GM12878 (cell line): Measurements from ENCODE around the gene CCNL1. TPM values are rescaled to one million over a fixed set of nuclear protein-coding genes. Genes with fewer than 3 reads are reported as not detected.

ENCODE experiments used
- ATAC-seq: fragments of 200-7000 bp; cut with Tn5 transposase; 3 replicates; pipeline ENCODE4 v1.9.1; 2020; ENCODE audit warnings: mild to moderate bottlenecking, moderate library complexity
- BruUV-seq: library from RNA; stranded (reverse); fragments of 400-500 nt; replicated peaks from 2 replicates; lab custom pipeline; 2021; lab: Mats Ljungman, UMichigan
- CTCF ChIA-PET: fragments of 300-600 bp; sonication (Branson Sonifier 250); formaldehyde crosslinking; extraction: SDS; loops from one replicate; lab custom pipeline; 2021; ENCODE audit warnings: inconsistent platforms; lab: Yijun Ruan, JAX
- POLR2A ChIA-PET: fragments of 350-600 bp; formaldehyde crosslinking; extraction: SDS; loops from one replicate; lab custom pipeline; 2021; ENCODE audit warnings: inconsistent platforms; lab: Charles Lee
- RAD21 ChIA-PET: fragments of 300-600 bp; sonication (Branson Sonifier 250); formaldehyde crosslinking; loops from one replicate; lab custom pipeline; 2023; ENCODE audit warnings: antibody characterized with exemption; ENCODE audit not compliant: unreplicated experiment; lab: Charles Lee
- SMC1A ChIA-PET: fragments of 300-600 bp; sonication (Branson Sonifier 250); formaldehyde crosslinking; loops from one replicate; lab custom pipeline; 2023; ENCODE audit not compliant: unreplicated experiment, uncharacterized antibody; lab: Charles Lee
- DNase-seq: peaks from one replicate; pipeline ENCODE4 v3.0.0-alpha.2; 2011; ENCODE audit warnings: low read depth, low spot score
- FAIRE-seq: peaks from 3 replicates; lab custom pipeline; 2011; peaks lifted over from hg19 to GRCh38; lab: Jason Lieb, UNC
- H2AFZ ChIP-seq: 2 replicates; pipeline ENCODE4 v1.6.0; 2011; ENCODE audit warnings: low read depth, low read length, control low read depth; ENCODE audit not compliant: control insufficient read depth
- H3K27ac ChIP-seq: 2 replicates; pipeline ENCODE4 v1.5.1; 2011; ENCODE audit warnings: control low read depth; ENCODE audit not compliant: control insufficient read depth, insufficient read depth
- H3K27me3 ChIP-seq, 2 experiments: replicated peaks in 1 of 2; 2 replicates each; pipeline versions ENCODE4 v1.6.0 to v1.6.1; 2011; ENCODE audit warnings: low read length in 1 of 2; ENCODE audit not compliant: control insufficient read depth in 2 of 2, insufficient read depth in 2 of 2
- H3K36me3 ChIP-seq, 2 experiments: 2 replicates each; pipeline ENCODE4 v1.5.1; 2011; ENCODE audit warnings: low read length in 1 of 2; ENCODE audit not compliant: control insufficient read depth in 2 of 2, insufficient read depth in 2 of 2
- H3K4me1 ChIP-seq: 2 replicates; pipeline ENCODE4 v1.6.1; 2011; ENCODE audit warnings: mild to moderate bottlenecking, low read length, moderate library complexity, mixed read lengths; ENCODE audit not compliant: control insufficient read depth, insufficient read depth
- H3K4me2 ChIP-seq: 2 replicates; pipeline ENCODE4 v1.6.0; 2011; ENCODE audit warnings: control low read depth; ENCODE audit not compliant: control insufficient read depth, insufficient read depth
- H3K4me3 ChIP-seq: fragments of 200-600 bp; sonication (generic); 2 replicates; pipeline ENCODE4 v1.5.1; 2016
- H3K79me2 ChIP-seq: 2 replicates; pipeline ENCODE4 v1.6.0; 2011; ENCODE audit warnings: low read length; ENCODE audit not compliant: control insufficient read depth, insufficient read depth
- H3K9ac ChIP-seq: 2 replicates; pipeline ENCODE4 v1.8.0; 2011; ENCODE audit warnings: low read length, control low read depth, mixed read lengths; ENCODE audit not compliant: control insufficient read depth, insufficient read depth
- H3K9me3 ChIP-seq: replicated peaks from 3 replicates; pipeline ENCODE4 v1.5.1; 2011; ENCODE audit warnings: mild to moderate bottlenecking, low read length; ENCODE audit not compliant: control insufficient read depth, insufficient read depth
- H4K20me1 ChIP-seq: 2 replicates; pipeline ENCODE4 v1.6.0; 2011; ENCODE audit not compliant: control insufficient read depth, insufficient read depth
- CBX5 ChIP-seq: sonication (generic); IDR thresholded peaks from 2 replicates; pipeline ENCODE4 v1.6.1; 2016; ENCODE audit warnings: low read depth, moderate library complexity, mild to moderate bottlenecking, inconsistent platforms
- CEBPB ChIP-seq, 2 experiments: fragments of 150-350 bp in 1 of 2; IDR thresholded peaks; 2 replicates each; pipeline ENCODE4 v1.6.1; 2012 to 2014; ENCODE audit warnings: low read depth in 2 of 2, low read length in 2 of 2, borderline replicate concordance in 1 of 2, inconsistent platforms in 1 of 2
- CREM ChIP-seq: IDR thresholded peaks from 2 replicates; pipeline ENCODE4 v1.6.1; 2014; ENCODE audit warnings: antibody characterized with exemption, low read depth
- EGR1 ChIP-seq, 2 experiments: IDR thresholded peaks; 1 replicate in 1 of 2; 2 replicates in 1 of 2; pipeline ENCODE4 v1.6.1; 2011 to 2012; ENCODE audit warnings: low read depth in 2 of 2, low read length in 2 of 2, borderline replicate concordance in 1 of 2, mild to moderate bottlenecking in 1 of 2, moderate library complexity in 1 of 2
- EZH2 ChIP-seq: IDR thresholded peaks from 2 replicates; pipeline ENCODE4 v1.6.1; 2012; ENCODE audit warnings: low read depth, mild to moderate bottlenecking, control low read depth, inconsistent platforms, low read length, borderline replicate concordance; ENCODE audit not compliant: control insufficient read depth
- IKZF1 ChIP-seq: fragments of 450-650 bp; conservative IDR thresholded peaks from 2 replicates; pipeline ENCODE4 v1.6.1; 2017; ENCODE audit warnings: antibody characterized with exemption, mild to moderate bottlenecking
- NFXL1 ChIP-seq: fragments of 450-650 bp; IDR thresholded peaks from 2 replicates; pipeline ENCODE4 v1.6.1; 2017; ENCODE audit warnings: antibody characterized with exemption, mild to moderate bottlenecking, borderline replicate concordance
- RAD21 ChIP-seq: IDR thresholded peaks from 2 replicates; pipeline ENCODE4 v1.6.1; 2011; ENCODE audit warnings: mild to moderate bottlenecking, low read depth, low read length, moderate library complexity; ENCODE audit not compliant: insufficient read depth
- RFX5 ChIP-seq: IDR thresholded peaks from 2 replicates; pipeline ENCODE4 v1.6.1; 2011; ENCODE audit warnings: low read depth, low read length, improper control_type of control experiment
- RUNX3 ChIP-seq: IDR thresholded peaks from 2 replicates; pipeline ENCODE4 v1.6.1; 2012; ENCODE audit warnings: low read length, inconsistent platforms
- TBL1XR1 ChIP-seq: IDR thresholded peaks from 2 replicates; pipeline ENCODE4 v1.6.1; 2012; ENCODE audit warnings: low read depth, low read length, improper control_type of control experiment
- ZSCAN29 ChIP-seq: fragments of 450-650 bp; IDR thresholded peaks from 2 replicates; pipeline ENCODE4 v1.6.1; 2017; ENCODE audit warnings: mild to moderate bottlenecking, moderate library complexity
- WGBS: methylation state at CpG from one replicate; pipeline ENCODE4 v1.1.6; 2016; ENCODE audit warnings: low lambda C conversion rate; ENCODE audit not compliant: insufficient replicate concordance, insufficient coverage; ENCODE audit errors: missing lambda C conversion rate; 5-methylcytosine and 5-hydroxymethylcytosine counted together
- in situ Hi-C: fragments of 300-500 bp; cut with MboI; formaldehyde crosslinking; loops from 9 replicates; pipeline ENCODE4 v1.14.3; 2018; ENCODE audit warnings: mixed read lengths
- intact Hi-C: fragments of 100-400 bp; cut with micrococcal nuclease; formaldehyde crosslinking; loops from one replicate; pipeline ENCODE4 v1.14.2; 2022; ENCODE audit not compliant: unreplicated experiment
- polyA plus RNA-seq, 11 experiments: library from polyadenylated mRNA; depleted of rRNA in 4 of 11; unstranded in 6 of 11; stranded (reverse) in 5 of 11; fragments of >200 nt; fragmentation: Nextera tagmentation in 4 of 11; fragmentation: Illumina TruSeq in 1 of 11; extraction: Ambion mirVana in 4 of 11; extraction: Trizol in 1 of 11; gene quantifications; 1 replicate in 1 of 11; 2 replicates in 10 of 11; pipeline versions ENCODE4 v1.2.1 to v1.2.3, GENCODE V29; 2011 to 2016; ENCODE audit warnings: inconsistent platforms in 2 of 11, missing spikeins in 2 of 11, low read depth in 1 of 11
- total RNA-seq, 4 experiments: library from RNA; depleted of rRNA in 3 of 4; stranded (reverse); fragments of >200 nt in 3 of 4; fragmentation: Illumina TruSeq in 1 of 4; extraction: Trizol in 1 of 4; gene quantifications; 2 replicates each; pipeline versions ENCODE4 v1.2.1 to v1.2.3, GENCODE V29; 2013 to 2021
- TF ChIP-seq, protein P1 (sequence below): fragments of 450-650 bp; formaldehyde crosslinking; IDR thresholded peaks from 2 replicates; pipeline ENCODE4 v1.4.0; 2022; ENCODE audit warnings: mild to moderate bottlenecking, moderate library complexity
- TF ChIP-seq, protein P2 (sequence below): fragments of 450-650 bp; conservative IDR thresholded peaks from 2 replicates; pipeline ENCODE4 v1.6.1; 2017; ENCODE audit warnings: mild to moderate bottlenecking, moderate library complexity

The CCNL1 gene
- total and polyA plus RNA-seq, 10 of the 15 experiments (the other 5 are each of a cell fraction or from before 2014, with no cell fraction given): 22.2 to 174 (median 115) TPM

GRCh38 chr3:157111518-157111917, 48.4 kb downstream of the CCNL1 start:
- Histone ChIP-seq H3K27ac (no peak overlapping the region), H3K4me1 (no peaks in the 10 kb centered on the region), H4K20me1 (no peaks in the 10 kb centered on the region), H3K4me3 (no peak overlapping the region), H3K79me2 (no peaks in the 10 kb centered on the region), H3K27me3 (no peaks in the 10 kb centered on the region; a peak in 1 of 4 replicates), H3K9ac (no peak overlapping the region), H3K9me3 (no peaks in the 10 kb centered on the region), H2AFZ (no peak overlapping the region), H3K36me3 (no peaks in the 10 kb centered on the region), H3K4me2 (no peak overlapping the region)
- SMC1A ChIA-PET: interaction anchor here (1.3 to 15.3 kb wide), 2 partner anchors 19 to 22 kb away, joined by 4 to 234 read pairs; no protein-coding TSS in a partner anchor
- no peak for ATAC-seq
- RAD21 ChIA-PET: interaction anchor here (1.1 to 1.4 kb wide), 3 partner anchors 8 to 18 kb away, joined by 3 to 4 read pairs (median 3); no protein-coding TSS in a partner anchor
- in situ Hi-C loops: no loop called here
- no TSS peak for BruUV-seq
- intact Hi-C loops: no loop called here
- 86% methylated on average over 2 of the region's 2 CpGs for WGBS
- no peak for DNase-seq
- TF ChIP-seq RAD21 (no peak), RUNX3 (no peak), IKZF1 (no peak), RFX5 (no peak), CBX5 (no peak), NFXL1 (no peak), TBL1XR1 (no peak), ZSCAN29 (no peak), EGR1 (IDR thresholded peaks at IDR 0.05; ENCODE audit: borderline replicate concordance in 1 of 2, low read depth in 2 of 2, low read length in 2 of 2) (no peak), CREM (no peak), CEBPB (IDR thresholded peaks at IDR 0.05; ENCODE audit: borderline replicate concordance in 1 of 2, low read depth in 2 of 2, low read length in 2 of 2) (no peak), EZH2 (no peak)
- TF ChIP-seq, protein P1, sequence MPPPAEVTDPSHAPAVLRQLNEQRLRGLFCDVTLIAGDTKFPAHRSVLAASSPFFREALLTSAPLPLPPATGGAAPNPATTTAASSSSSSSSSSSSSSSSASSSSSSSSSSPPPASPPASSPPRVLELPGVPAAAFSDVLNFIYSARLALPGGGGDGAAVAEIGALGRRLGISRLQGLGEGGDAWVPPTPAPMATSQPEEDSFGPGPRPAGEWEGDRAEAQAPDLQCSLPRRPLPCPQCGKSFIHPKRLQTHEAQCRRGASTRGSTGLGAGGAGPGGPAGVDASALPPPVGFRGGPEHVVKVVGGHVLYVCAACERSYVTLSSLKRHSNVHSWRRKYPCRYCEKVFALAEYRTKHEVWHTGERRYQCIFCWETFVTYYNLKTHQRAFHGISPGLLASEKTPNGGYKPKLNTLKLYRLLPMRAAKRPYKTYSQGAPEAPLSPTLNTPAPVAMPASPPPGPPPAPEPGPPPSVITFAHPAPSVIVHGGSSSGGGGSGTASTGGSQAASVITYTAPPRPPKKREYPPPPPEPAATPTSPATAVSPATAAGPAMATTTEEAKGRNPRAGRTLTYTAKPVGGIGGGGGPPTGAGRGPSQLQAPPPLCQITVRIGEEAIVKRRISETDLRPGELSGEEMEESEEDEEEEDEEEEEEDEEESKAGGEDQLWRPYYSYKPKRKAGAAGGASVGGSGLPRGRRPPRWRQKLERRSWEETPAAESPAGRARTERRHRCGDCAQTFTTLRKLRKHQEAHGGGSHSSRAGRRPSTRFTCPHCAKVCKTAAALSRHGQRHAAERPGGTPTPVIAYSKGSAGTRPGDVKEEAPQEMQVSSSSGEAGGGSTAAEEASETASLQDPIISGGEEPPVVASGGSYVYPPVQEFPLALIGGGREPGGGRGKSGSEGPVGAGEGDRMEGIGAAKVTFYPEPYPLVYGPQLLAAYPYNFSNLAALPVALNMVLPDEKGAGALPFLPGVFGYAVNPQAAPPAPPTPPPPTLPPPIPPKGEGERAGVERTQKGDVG (CRISPR knock-in tag): no peak
- TF ChIP-seq, protein P2, sequence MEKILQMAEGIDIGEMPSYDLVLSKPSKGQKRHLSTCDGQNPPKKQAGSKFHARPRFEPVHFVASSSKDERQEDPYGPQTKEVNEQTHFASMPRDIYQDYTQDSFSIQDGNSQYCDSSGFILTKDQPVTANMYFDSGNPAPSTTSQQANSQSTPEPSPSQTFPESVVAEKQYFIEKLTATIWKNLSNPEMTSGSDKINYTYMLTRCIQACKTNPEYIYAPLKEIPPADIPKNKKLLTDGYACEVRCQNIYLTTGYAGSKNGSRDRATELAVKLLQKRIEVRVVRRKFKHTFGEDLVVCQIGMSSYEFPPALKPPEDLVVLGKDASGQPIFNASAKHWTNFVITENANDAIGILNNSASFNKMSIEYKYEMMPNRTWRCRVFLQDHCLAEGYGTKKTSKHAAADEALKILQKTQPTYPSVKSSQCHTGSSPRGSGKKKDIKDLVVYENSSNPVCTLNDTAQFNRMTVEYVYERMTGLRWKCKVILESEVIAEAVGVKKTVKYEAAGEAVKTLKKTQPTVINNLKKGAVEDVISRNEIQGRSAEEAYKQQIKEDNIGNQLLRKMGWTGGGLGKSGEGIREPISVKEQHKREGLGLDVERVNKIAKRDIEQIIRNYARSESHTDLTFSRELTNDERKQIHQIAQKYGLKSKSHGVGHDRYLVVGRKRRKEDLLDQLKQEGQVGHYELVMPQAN: no peak
- CTCF ChIA-PET: interaction anchor here (32.0 to 50.9 kb wide), 2 partner anchors 12 to 15 kb away, joined by 939 read pairs; no protein-coding TSS in a partner anchor
- POLR2A ChIA-PET: no interaction called here
- FAIRE-seq: no peak
